HG03039 (cell line): ENCODE results near the gene FAM32A.

ENCODE experiments used
- ATAC-seq: cut with Tn5 transposase; IDR thresholded peaks from one replicate; pipeline ENCODE4 v1.9.1; 2021; ENCODE audit warnings: mild to moderate bottlenecking, moderate library complexity; ENCODE audit not compliant: unreplicated experiment

FAM32A gene

DNA sequence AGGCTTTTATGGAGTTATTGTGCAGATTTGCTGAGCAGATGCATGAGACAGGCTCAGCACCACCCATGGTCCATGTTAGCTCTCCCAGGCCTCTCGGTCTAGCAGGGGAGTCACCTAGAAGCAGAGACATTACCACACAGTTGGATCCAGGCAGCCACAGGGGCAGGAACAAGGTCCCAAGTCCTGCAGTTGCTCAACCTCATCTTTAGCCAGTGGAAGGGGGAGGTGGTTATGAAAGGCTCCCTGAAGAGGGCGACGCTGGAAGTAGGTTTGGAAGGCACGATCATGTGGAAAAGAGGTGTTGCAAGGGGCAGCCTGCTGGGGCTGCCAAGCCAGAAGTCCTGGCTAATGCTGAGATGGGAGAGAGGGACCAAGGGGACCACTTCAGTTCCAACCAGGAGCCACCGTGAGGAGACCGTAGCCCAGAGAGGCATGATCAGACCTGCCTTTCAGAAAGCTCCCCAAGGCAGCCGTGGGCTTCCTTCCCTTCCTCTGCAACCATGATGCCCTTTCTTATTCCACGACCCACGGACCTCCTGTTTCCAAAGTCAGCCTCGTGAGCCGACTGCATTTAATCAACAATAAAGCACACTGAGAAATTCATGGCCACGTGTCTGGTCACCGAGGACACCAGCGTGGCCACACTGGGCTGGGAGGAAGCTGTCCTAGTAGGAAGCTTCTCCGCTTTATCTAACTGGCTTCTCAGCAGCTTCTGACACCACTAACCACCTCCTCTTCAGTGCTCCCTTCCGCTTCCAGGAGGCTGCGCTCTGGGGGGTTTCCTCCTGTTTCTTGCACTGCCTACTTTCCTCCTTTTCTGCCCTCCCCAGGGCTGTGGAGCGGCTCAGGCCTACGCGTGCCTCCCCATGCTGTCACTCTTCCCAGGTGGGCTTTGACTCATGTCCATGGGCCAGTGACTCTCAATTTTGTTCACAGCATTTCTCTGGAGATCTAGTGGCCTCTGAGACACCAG lies 15.1 kb downstream of the FAM32A start:
- no peak for ATAC-seq

- ATAC-seq: no peak
Measured at GRCh38 chr19:16201011-16201391, 15.8 kb downstream of the FAM32A start.

- no peak for ATAC-seq
Measured at GRCh38 chr19:16202320-16203255, 17.4 kb downstream of the FAM32A start.

GRCh38 chr19:16203256-16204004 lies 18.2 kb downstream of the FAM32A start:
- ATAC-seq: no peak

GRCh38 chr19:16204005-16204294 lies 18.7 kb downstream of the FAM32A start:
- ATAC-seq: no peak

DNA sequence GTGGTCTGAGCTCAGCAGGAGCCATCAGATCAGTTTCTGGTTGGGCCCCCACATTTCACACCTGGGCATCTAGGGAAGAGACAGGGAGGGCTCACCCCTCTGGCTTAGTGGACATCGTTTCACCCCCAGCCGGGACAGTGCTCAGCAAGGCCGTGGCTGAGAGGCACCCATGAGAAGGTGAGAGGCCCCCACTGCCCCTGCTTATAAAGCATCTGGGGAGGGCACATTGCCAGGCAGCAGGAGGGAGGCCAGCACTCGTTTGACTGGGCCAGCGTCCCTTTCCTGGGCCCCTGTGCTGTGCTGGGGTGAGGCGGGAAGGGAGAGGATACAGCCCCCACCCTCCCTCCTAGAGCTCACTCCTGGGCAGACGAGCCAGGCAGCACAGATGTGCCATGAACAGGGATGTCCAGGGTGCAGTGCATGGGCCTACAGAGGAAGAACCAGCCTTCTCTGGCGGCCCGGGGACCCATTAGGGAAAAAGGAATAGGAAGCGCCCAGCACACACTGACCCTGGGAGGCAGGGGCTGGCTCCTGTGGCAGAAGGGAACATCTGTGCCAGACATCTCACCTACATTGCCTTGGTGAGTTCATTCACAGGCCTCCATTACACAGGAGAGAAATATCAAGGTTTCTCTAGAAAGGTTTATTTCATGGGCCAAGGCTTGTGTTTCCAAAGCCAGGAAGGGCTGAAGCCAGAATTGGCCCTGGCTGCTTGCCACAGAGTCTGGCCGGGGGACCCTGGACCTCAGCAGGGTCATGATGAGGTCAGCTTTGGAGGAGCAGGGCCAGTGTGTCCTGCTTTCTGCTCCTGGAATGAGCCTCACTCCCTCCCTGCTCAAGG lies 20.2 kb downstream of the FAM32A start:
- ATAC-seq: no peak

DNA sequence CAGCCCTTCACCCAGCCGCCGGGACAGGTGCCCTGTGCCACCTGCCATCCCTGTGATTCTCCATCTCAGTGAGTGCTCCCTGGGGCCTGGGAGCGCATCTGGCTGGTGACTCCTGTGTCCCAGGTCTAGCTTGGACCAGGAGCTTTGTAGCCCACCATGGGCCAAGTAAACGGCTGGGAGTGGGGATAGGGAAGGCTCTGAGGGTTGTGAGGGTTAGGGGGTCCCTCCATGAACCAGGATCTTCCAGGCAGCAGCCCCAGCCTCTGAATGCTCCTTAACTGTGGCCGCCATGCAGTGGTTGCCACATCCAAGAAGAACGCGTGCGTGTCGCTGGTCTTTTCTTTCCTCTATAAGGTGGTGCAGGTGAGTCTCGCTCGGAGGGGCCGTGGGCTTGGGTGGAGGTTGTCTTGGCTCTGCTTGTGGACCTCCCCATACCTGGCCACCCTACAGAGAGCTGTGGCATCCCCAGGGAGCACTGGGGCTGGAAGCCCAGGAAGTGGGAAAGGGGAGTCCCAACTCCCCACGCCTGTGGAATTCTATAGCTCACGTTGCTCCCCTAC lies 20.9 kb downstream of the FAM32A start:
- ATAC-seq: no peak

DNA sequence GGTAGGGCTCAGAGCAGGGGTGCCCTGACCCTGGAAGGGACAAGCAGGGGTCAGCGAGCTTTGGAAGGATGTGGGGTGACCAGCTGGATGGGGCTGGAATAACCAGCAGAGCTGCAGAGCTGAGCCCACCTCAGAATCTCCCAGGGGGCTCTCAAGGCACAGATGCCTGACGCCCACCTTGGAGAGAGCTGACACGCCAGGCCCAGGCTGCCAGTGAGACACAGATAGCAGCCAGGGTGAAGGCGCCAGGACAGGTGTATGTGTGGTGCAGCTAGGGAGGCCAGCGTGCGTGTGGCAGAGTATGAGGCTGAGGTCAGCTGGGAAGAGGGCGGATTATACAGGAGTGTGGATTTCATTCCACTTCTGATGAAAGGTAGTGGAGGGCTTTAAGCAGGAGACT lies 21.4 kb downstream of the FAM32A start:
- ATAC-seq: no peak

- no peak for ATAC-seq
Measured at GRCh38 chr19:16207063-16207462, 21.9 kb downstream of the FAM32A start.

GRCh38 chr19:16207490-16208025 lies 22.3 kb downstream of the FAM32A start:
- ATAC-seq: no peak

DNA sequence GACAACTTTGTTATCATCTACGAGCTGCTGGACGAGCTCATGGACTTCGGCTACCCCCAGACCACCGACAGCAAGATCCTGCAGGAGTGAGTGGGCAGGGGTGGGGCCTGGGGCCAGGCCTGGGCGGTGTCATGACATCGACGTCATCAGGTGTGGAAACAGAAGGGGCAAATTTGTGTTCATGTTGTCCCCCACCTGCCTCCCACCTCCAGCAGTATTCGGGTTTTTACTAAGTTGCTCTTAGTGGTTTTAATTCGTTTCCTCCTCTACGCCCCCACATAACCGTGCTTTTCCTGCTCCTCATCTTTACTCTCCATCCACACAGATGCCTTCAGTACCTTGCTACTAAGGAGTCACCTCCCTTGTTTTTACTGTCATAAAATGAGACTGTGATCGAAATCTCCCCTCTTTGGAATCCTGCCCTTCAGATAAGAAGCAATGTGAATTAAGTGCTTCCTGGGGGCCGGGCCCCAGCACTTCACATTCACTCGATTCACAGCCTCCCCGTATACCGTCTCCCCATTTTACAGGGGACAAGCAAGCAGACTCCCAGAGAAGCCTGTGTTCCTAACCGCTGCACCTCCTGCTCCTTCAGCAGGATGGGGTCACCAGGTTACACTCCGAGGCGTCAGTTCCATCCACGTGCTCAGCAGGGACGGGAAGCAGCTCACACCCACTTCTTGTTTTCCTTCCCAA lies 23.0 kb downstream of the FAM32A start:
- ATAC-seq: no peak

DNA sequence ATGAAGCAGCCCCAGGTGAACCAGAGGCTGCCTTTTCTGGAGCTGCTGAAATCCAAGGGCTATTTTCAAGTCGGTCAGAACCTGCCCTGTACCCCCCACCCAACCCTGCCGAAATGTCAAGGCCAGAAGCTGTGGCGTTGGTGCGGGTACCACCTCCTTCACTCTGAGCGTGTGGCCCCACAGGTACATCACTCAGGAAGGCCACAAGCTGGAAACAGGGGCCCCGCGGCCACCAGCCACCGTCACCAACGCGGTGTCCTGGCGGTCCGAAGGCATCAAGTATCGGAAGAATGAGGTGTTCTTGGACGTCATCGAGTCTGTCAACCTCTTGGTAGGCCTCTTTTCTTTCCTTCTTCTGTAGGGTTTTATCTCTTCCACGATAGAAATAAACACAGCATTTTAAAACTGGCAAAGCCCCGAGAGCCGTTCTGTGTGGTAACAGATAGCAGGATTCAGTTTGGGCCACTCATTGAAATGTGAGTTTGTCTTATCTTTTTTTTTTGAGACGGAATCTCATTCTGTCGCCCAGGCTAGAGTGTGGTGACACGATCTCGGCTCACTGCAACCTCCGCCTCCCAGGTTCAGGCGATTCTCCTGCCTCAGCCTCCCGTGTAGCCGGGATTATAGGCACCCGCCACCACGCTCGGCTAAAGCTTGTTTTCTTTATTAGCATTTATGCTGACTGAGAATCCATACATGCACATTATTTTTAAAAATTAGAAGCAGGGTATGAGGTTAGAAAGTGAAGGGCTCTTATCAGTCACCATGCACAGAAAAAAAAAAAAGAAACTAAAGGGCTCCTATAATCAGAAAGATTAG lies 23.8 kb downstream of the FAM32A start:
- no peak for ATAC-seq

GRCh38 chr19:16210168-16210567 lies 25.0 kb downstream of the FAM32A start:
- ATAC-seq: no peak

GRCh38 chr19:16213076-16213475 lies 27.9 kb downstream of the FAM32A start:
- ATAC-seq: no peak

DNA sequence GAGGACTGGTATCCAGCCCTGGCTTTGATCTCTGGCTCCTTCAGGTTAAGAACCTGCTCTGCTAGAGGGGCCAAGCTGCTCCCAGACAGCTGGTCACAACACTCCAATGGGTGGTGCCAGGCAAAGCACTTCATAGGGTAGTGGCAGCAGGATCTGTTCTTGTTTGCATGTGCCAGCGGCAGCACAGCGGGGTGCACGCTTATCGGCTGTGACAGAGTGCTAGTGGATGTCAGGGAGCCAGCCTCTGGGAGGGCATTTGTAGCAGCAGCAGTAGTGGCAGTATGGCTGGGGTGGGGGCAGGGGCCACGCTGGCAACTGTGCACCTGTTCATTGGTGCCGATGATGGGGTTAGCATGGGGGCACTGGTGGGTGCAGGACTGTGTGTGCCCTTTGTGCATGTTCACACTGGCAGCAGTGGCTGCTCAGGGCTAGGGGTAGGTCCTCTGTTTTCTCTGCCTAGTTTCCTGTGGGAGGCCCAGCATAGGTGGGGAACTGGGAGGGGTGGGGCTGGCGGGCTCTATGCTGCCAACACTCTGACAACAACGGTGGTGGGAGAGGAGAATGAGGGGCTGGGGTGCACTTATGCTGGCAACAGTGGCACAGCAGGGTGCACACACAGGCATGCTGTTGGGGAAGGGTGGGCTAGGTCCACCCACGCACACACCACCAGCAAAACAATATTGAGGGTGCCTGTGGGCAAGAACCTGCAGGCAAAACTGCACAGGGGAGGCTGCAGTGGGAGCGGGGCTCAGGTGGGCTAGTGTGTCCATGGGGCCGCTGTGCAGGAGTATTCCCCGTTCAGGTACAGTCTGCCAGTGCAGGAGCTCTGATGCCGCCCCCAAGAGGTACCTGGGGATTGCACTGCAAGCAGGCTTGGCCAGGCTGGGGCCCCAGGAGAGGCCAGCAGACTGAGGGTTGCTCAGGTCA lies 31.8 kb downstream of the FAM32A start:
- ATAC-seq: no peak

GRCh38 chr19:16217716-16218451 lies 32.7 kb downstream of the FAM32A start:
- no peak for ATAC-seq
